ENCODE results near the gene ASTN2. TPM values are rescaled to one million over a fixed set of nuclear protein-coding genes. Genes with fewer than 3 reads are reported as not detected.

The ASTN2 gene
- total and polyA plus RNA-seq, 10 of the 15 experiments (the other 5 are each of a cell fraction or from before 2014, with no cell fraction given): 1.4 to 15.7 (median 7.0) TPM

DNA sequence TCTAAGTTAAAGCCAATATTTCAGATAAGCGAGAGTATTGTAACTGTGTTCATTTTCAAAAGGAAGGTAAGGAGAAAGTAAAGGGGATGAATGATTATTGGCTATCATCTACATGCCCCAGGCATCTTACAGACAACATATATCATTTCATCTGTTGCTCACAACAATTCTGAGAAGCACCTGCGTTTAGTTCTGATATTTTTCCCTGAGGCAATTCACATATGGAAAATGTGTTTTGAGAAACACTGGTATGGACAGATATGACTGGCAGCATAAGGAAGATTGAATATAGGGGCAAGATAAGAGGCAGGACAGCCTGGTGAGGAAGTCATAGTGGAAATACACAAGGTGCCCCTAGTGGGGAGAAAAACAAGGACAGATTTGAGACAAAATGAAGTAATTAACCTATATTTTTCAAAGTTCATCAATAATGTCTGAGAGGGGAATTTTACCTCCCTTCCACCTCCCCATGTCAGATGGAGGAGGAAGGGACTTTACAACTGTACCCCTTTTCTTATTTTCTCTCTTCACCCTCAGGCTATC is 815.4 kb downstream of the ASTN2 start (continued):
- TF ChIP-seq CUX1 (IDR thresholded peaks at IDR 0.05; ENCODE audit: insufficient replicate concordance, low read depth, low read length): no peak
- TF ChIP-seq USF2 (IDR thresholded peaks at IDR 0.05; ENCODE audit: borderline replicate concordance, low read depth, low read length): no peak
- TF ChIP-seq SMAD5 (IDR thresholded peaks at IDR 0.05; ENCODE audit: low read depth): no peak
- TF ChIP-seq POU2F2 (IDR thresholded peaks at IDR 0.05; ENCODE audit: borderline replicate concordance, low read depth, low read length): no peak
- TF ChIP-seq RBBP5 (conservative IDR thresholded peaks at IDR 0.05): no peak

GRCh38 chr9:116596646-116597045 is 818.2 kb downstream of the ASTN2 start:
- ChIA-PET CTCF (no interaction called here), POLR2A (no interaction called here), RAD21 (ENCODE audit: unreplicated experiment) (no interaction called here), SMC1A (ENCODE audit: uncharacterized antibody, unreplicated experiment) (no interaction called here)
- H3K4me1 ChIP-seq (ENCODE audit: control insufficient read depth, insufficient read depth, low read length): no peaks in the 10 kb centered on the region
- ATAC-seq (no peak), FAIRE-seq (no peak), DNase-seq (ENCODE audit: low read depth, low spot score) (no peak)
- BruUV-seq (replicated peaks): no TSS peak
- H3K27me3 ChIP-seq (replicated peaks in 1 of 2; ENCODE audit: control insufficient read depth in 2 of 2, insufficient read depth in 2 of 2, low read length in 1 of 2): no peaks in the 10 kb centered on the region
- no peaks in the 10 kb centered on the region for H3K79me2 ChIP-seq (ENCODE audit: control insufficient read depth, insufficient read depth, low read length)
- H4K20me1 ChIP-seq (ENCODE audit: control insufficient read depth, insufficient read depth): no peaks in the 10 kb centered on the region
- intact Hi-C loops (cut with micrococcal nuclease; ENCODE audit: unreplicated experiment) (no loop called here), in situ Hi-C loops (cut with MboI) (no loop called here)
- H3K27ac ChIP-seq (ENCODE audit: control insufficient read depth, insufficient read depth): no peak overlapping the region
- H2AFZ ChIP-seq (ENCODE audit: control insufficient read depth, low read depth, low read length): no peak overlapping the region
- H3K4me3 ChIP-seq: no peak overlapping the region
- no peaks in the 10 kb centered on the region for H3K36me3 ChIP-seq (ENCODE audit: control insufficient read depth in 2 of 2, insufficient read depth in 2 of 2, low read length in 1 of 2)
- H3K4me2 ChIP-seq (ENCODE audit: control insufficient read depth, insufficient read depth): no peak overlapping the region
- H3K9ac ChIP-seq (ENCODE audit: control insufficient read depth, insufficient read depth, low read length): no peak overlapping the region
- 100% methylated on average over 2 of the region's 2 CpGs for WGBS (ENCODE audit: insufficient coverage, insufficient replicate concordance, low lambda C conversion rate, missing lambda C conversion rate)
- H3K9me3 ChIP-seq (replicated peaks; ENCODE audit: control insufficient read depth, insufficient read depth, low read length): no peaks in the 10 kb centered on the region
- TF ChIP-seq, protein P1, sequence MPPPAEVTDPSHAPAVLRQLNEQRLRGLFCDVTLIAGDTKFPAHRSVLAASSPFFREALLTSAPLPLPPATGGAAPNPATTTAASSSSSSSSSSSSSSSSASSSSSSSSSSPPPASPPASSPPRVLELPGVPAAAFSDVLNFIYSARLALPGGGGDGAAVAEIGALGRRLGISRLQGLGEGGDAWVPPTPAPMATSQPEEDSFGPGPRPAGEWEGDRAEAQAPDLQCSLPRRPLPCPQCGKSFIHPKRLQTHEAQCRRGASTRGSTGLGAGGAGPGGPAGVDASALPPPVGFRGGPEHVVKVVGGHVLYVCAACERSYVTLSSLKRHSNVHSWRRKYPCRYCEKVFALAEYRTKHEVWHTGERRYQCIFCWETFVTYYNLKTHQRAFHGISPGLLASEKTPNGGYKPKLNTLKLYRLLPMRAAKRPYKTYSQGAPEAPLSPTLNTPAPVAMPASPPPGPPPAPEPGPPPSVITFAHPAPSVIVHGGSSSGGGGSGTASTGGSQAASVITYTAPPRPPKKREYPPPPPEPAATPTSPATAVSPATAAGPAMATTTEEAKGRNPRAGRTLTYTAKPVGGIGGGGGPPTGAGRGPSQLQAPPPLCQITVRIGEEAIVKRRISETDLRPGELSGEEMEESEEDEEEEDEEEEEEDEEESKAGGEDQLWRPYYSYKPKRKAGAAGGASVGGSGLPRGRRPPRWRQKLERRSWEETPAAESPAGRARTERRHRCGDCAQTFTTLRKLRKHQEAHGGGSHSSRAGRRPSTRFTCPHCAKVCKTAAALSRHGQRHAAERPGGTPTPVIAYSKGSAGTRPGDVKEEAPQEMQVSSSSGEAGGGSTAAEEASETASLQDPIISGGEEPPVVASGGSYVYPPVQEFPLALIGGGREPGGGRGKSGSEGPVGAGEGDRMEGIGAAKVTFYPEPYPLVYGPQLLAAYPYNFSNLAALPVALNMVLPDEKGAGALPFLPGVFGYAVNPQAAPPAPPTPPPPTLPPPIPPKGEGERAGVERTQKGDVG (CRISPR knock-in tag; IDR thresholded peaks at IDR 0.05): no peak
- TF ChIP-seq HCFC1 (IDR thresholded peaks at IDR 0.05; ENCODE audit: low read length) (no peak), CUX1 (IDR thresholded peaks at IDR 0.05; ENCODE audit: insufficient replicate concordance, low read depth, low read length) (no peak)
